ENCODE measurements around the gene SYNGAP1.

Gene SYNGAP1

DNA sequence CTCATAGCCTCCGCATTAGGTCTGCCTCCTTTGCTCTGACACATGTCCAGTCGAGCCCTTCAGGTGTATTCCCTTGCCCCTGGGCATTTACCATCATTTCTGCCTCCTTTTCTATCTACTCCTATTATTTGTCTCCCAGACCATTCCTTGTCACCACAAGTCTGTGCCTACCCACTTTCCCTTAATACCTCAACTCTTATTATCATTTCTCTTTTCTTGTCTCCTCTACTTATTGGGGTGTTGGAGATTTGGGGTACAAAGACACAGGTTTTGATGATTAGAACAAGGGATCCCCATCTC lies 1.4 kb downstream of the SYNGAP1 start:
- no peak for DNase-seq (ENCODE audit: low read depth)

- DNase-seq (ENCODE audit: low read depth): no peak
Observed at GRCh38 chr6:33423777-33424176, 3.9 kb downstream of the SYNGAP1 start.

GRCh38 chr6:33424855-33425667 lies 5.2 kb downstream of the SYNGAP1 start:
- DNase-seq (ENCODE audit: low read depth): no peak

GRCh38 chr6:33425668-33426577 lies 6.1 kb downstream of the SYNGAP1 start:
- DNase-seq (ENCODE audit: low read depth): peak; percentile 71

DNA sequence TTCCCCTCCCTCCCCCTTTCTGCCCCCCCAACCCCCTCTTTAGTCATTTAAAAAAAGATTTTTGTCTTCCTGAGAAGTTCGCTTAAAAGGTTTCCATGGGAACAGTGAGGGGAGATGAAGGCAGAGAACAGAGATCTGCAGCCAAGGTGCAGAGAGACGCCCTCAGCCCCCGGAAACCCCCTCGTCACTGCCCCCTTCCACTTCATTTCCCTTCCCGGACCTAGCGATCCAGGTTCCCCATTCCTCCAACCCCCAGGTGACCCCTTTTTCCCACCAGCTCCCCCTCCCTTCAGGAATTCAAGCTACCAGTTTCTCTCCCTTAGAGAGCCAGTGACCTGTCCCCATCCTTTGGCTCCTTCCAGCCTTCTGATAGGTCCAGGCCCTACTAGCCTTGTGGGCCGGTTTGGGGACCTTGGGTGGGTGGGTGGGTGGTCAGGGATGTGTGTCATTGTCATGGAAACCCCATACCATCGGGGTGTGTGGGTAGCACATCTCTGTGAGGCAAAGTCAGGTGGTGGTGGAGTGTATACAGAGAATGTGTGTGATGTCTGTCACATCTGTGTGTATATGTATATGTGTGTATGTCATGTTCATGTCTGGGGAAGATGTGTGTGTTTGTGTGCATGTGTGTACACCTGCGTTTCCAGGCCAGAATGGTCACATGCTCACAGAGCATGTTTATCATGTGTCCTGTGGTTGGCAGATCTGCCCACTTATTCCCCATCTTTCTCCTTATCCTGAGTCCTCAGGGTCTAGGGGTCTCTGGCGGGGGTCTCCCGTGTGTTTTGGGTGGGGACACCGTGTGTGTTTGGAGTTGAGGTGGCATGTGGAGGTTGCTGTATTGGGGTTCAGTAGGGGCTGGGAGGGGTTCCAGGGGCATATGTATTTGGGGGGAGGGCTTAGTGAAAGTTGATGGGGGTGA lies 7.0 kb downstream of the SYNGAP1 start:
- no peak for DNase-seq (ENCODE audit: low read depth)

DNA sequence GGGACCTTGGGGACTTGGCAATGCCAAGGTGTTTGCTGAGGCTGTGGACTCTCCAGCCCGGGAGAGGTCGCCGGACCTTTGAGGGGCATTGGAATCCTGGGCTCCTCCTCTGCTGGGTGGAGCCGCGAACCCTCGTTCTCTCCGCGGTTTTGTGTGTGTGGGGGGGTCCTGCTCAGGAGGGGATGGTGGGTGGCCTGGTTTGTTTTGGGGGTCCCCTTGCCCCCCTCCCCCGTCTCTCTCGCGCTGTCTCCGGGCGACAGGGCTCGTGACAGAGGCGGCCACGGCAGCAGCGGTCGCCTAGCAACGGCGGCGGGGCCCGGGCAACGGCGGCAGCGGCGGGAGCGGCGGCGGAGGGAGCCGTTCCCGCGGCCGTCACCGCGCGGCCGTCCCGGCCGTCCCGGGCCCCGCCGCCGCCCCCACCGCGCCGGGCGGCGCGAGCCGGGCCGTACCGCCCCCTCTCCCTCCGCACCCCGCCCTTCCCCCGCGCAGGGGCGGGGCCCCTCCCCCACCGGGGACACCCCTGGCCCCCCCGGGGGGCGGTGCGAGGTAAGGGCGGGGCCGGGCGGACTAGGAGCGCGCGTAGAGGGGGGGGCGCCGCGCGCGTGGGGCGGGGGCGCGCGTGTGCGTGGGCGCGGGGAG lies 7.8 kb downstream of the SYNGAP1 start:
- DNase-seq (ENCODE audit: low read depth): peak; percentile 61

DNA sequence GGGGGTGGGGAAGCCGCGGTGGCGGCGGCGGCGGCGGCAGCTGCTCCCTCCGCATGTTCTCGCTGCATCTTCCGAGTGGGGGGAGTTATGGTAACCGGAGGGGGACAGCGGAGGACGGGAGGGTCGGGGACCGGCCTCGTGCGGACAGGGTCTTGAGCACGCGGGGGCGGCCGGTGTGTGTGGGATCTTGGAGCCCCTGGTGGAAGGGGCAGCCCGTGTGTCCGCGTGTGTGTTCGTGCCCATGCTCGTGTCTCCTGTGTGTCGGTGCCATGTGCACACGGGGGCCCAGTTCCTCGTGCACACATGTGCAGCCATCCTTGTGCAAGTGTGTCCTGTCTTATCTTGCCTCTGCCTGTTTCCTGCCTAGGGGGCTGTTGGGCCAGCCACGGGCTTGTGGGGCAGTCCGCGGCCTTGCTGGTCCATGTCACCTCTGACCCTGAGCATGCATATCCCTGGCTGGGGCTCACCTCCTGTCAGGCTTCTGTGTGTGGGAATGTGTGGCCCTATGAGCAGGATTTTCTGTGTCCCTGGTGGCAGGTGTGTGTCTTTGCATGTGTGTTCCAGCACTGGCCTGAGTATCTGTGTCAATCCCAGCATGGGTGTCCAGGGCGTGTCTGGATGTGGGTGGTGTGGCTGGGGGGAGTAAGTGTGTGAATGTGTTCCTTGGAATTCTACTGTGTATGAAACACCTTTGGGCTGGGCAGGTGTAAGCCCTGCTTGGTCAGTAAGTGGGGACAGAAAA lies 8.5 kb downstream of the SYNGAP1 start:
- no peak for DNase-seq (ENCODE audit: low read depth)

GRCh38 chr6:33428966-33429749 lies 9.3 kb downstream of the SYNGAP1 start:
- DNase-seq (ENCODE audit: low read depth): no peak

GRCh38 chr6:33429750-33430052 lies 9.8 kb downstream of the SYNGAP1 start:
- no peak for DNase-seq (ENCODE audit: low read depth)

DNA sequence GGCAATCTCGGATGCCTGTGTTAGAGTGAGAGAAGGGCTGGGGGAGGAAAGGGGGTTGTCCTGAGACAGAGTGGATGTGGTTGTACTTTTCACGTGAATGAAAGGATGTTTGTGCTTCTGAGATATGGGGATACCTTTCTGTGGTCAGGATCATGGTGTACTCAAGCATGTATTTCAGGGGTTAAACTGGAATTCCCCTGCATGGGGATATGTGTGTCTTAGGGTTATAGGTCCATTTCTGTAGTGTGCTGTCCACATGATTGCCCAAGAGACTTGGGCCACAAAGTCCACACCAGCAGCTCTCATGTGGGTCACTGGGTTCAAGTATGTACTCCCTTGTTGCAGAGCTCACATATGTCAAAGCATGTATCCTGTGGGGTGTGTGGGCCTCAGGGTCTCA lies 10.5 kb downstream of the SYNGAP1 start:
- DNase-seq (ENCODE audit: low read depth): no peak

DNA sequence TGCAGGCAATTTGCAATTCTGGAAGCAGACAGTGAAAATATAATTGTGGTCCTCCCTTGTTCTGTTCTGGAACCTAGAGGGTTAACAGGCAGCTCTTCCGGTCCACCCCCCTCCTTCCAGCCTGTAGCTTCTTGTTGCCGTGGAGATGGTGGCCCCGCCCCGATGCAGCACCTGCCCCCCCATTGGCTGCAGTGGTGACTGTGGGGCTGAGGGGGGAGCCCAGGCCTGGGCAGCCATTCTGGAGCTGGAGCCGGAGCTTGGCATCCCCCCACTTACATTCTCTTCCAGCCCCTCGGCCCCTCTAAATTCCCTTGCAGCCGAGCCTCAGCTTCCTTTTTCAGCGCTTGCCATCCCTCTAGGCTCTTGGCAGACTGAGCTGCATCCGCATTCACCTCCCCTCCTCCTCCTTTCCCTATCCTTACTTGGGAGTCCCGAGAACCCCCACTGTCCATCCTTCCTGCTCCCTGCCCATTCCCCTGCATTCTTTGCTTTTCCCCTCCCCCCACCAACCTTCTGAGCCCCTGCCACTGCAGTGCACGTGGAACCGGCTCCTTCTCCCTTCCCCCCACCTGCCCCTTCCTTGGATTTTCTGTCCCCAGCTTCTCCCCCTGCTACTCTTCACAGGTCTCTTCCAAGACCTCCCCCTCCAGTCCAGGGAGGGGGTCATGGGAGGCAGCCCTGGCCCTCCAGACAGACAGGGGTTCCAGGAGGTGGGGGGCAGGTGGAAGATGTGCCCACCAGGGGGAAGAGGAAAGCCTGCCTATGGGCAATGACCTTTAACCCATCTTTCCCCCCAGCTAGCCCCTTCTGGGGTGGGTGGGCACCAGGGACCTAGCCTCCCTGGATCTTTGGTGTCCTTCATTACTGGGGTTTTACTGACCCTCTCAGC lies 11.4 kb downstream of the SYNGAP1 start:
- DNase-seq (ENCODE audit: low read depth): peak; percentile 62

DNA sequence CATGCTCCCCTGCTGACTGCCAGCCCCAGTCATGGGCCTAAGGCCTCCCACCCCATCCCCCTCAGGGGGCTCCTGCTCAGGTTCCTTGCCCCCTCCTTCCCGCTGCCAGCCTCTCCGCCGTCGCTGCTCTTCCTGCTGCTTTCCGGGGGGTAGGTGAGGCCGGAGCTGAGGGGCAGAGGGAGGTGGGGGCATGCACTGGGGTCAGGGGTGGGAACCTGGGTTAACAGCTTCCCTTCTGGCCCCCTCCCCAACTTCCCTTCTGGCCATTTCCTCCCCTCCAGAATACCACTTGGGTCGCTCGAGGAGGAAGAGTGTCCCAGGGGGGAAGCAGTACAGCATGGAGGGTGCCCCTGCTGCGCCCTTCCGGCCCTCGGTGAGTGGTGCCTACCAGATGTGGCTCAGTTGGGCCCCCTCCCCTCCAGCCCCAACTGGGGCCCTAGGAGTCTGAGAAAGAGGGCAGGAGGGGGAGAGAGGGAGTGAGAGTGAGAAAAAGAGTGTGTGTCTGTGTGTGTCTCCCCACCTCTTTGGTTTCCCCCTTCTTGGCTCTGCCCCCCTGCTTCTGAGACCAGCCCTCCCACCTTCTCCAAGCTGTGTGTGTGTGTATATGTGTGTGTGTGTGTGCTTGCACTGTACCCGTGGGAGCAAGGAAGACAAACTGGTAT lies 12.1 kb downstream of the SYNGAP1 start:
- no peak for DNase-seq (ENCODE audit: low read depth)

GRCh38 chr6:33432546-33432945 lies 12.7 kb downstream of the SYNGAP1 start:
- no peak for DNase-seq (ENCODE audit: low read depth)

DNA sequence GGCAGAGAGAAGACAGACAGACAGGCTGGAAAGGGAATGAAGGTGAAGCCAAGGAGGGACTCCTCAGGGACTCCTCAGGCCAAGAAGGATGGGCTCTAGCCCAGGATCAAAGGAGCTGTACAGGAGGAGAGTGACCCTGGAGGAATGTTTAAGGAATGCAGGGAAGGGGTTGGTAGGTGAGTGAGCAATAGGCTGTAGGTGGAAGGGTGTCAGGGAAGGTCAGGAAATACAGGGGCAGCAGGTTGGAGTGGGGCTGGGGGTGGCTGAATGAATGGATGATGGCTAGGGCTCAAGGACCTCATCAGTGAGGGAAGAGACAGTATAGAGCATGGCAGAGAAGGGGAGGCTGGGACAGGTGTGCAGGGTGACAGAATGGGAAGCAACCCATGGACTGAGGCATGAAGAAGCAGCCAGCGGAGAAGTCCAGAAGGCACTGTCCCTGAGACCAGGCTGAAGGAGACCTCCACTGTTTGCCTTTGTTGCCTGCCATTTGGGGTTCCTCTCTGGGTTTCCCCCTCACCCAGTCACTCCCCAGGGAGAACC lies 13.2 kb downstream of the SYNGAP1 start:
- no peak for DNase-seq (ENCODE audit: low read depth)

DNA sequence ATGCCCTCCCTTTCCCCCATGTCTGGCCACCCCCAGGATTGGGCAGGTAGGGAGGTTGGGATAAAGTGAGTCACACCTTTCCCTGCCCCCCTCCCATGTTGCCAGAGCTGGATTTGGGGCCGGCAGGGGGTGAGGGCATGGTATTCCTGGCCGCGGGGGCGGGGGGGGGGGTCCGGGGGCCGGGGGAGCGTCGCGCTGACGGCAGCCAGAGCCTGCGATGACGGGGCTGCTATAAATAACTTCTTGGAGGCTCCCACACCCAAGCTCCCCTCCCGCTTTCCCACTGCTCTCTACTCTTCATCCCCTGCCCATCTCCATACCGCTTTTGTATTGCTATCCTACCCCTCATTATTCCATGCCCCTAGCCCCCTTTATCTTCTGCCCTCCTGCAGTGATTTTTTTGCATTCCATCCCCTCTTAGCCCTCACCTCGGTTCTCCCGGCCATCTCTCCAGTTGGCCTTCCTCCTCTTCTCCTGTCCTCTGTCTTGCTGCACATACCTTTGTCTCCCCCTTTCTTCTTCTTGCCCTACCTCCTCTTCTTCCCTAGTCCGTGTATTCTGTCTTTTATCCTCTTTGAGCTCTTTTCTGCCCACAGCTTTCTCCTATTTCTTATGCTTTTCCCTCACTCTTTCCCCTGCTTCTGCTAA lies 13.8 kb downstream of the SYNGAP1 start:
- no peak for DNase-seq (ENCODE audit: low read depth)

DNA sequence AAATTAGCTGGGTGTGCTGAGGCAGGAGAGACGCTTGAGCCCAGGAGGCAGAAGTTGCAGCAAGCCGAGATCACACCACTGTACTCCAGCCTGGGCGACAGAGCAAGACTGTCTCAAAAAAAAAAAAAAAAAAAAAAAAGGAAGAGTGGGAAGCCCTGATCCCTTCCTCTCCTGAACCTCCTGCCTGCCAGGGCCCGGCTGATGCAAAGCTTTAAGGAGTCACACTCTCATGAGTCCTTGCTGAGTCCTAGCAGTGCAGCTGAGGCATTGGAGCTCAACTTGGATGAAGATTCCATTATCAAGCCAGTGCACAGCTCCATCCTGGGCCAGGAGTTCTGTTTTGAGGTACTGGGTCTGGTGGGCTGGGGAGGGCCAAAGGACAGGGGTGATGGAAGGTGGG lies 15.1 kb downstream of the SYNGAP1 start:
- DNase-seq (ENCODE audit: low read depth): no peak

- no peak for DNase-seq (ENCODE audit: low read depth)
Observed at GRCh38 chr6:33437666-33438065, 17.8 kb downstream of the SYNGAP1 start.

GRCh38 chr6:33438978-33439594 lies 19.2 kb downstream of the SYNGAP1 start:
- DNase-seq (ENCODE audit: low read depth): no peak

Measured in stimulated activated CD8-positive, alpha-beta memory T cell treated with anti-CD3 and anti-CD28 coated beads, Interleukin-12 subunit alpha, Interleukin-12 subunit beta, amount 100 ng/mL, for 4 hours (primary cell).